NCI-H1694 treated with DMSO at 0.1 percent for 48 hours (cell line): ENCODE results near the gene EIF4G1.

ENCODE experiments used
- DNase-seq: peaks from one replicate; lab custom pipeline; 2025; lab: John Stamatoyannopoulos, UW

The EIF4G1 gene

GRCh38 chr3:184366619-184367289 is 52.3 kb downstream of the EIF4G1 start:
- DNase-seq = no peak

GRCh38 chr3:184368116-184368515 is 53.7 kb downstream of the EIF4G1 start:
- DNase-seq = no peak

- no peak for DNase-seq
Observed at GRCh38 chr3:184368586-184369183, 54.3 kb downstream of the EIF4G1 start.

GRCh38 chr3:184371570-184372018 is 57.2 kb downstream of the EIF4G1 start:
- peak; percentile 85 for DNase-seq

- DNase-seq = no peak
Observed at GRCh38 chr3:184372296-184372821, 58.0 kb downstream of the EIF4G1 start.

GRCh38 chr3:184372911-184373310 is 58.5 kb downstream of the EIF4G1 start:
- DNase-seq = no peak

GRCh38 chr3:184373422-184373821 is 59.0 kb downstream of the EIF4G1 start:
- DNase-seq = no peak

GRCh38 chr3:184375747-184376461 is 61.5 kb downstream of the EIF4G1 start:
- no peak for DNase-seq

GRCh38 chr3:184377374-184377773 is 63.0 kb downstream of the EIF4G1 start:
- no peak for DNase-seq

- no peak for DNase-seq
Observed at GRCh38 chr3:184377882-184378445, 63.6 kb downstream of the EIF4G1 start, which contains the start of gene THPO. TSS of gene THPO (minus strand) at chr3:184378207. CDS start at chr3:184376259, 1,948 bp downstream.

- DNase-seq = no peak
Observed at GRCh38 chr3:184378651-184379357, 64.4 kb downstream of the EIF4G1 start.

GRCh38 chr3:184379358-184380184 is 65.2 kb downstream of the EIF4G1 start, which contains the start of gene CHRD:
TSS of gene CHRD (plus strand) at chr3:184380054. CDS start at chr3:184380319, 265 bp downstream.
- DNase-seq = no peak

GRCh38 chr3:184380185-184380626 is 65.8 kb downstream of the EIF4G1 start:
- peak; percentile 15 for DNase-seq

GRCh38 chr3:184380627-184381260 is 66.3 kb downstream of the EIF4G1 start:
- DNase-seq = no peak

- DNase-seq = no peak
Observed at GRCh38 chr3:184381261-184382224, 67.1 kb downstream of the EIF4G1 start.

GRCh38 chr3:184382326-184383032 is 68.1 kb downstream of the EIF4G1 start:
- DNase-seq = no peak

GRCh38 chr3:184383033-184383740 is 68.8 kb downstream of the EIF4G1 start:
- DNase-seq = no peak

GRCh38 chr3:184384342-184384741 is 69.9 kb downstream of the EIF4G1 start:
- no peak for DNase-seq
